Adrenal gland (tissue), 5 donors: ENCODE results near the gene AHRR.

Source experiments
- CTCF ChIP-seq, 6 experiments: fragments of 450-650 bp in 4 of 6; fragments of 200-600 bp in 2 of 6; sonication (generic) in 1 of 6; IDR thresholded peaks; 1 replicate in 5 of 6; 2 replicates in 1 of 6; pipeline versions ENCODE4 v1.5.1 to v1.8.0; 2016 to 2021; ENCODE audit warnings: antibody characterized with exemption in 6 of 6, mild to moderate bottlenecking in 2 of 6, moderate library complexity in 1 of 6
- POLR2A ChIP-seq, 2 donors: fragments of 450-650 bp; IDR thresholded peaks; one replicate each; pipeline ENCODE4 v1.6.1; 2017; ENCODE audit warnings: antibody characterized with exemption in 2 of 2, mild to moderate bottlenecking in 2 of 2, moderate library complexity in 1 of 2
- donor health status: DM: no; HTN: no; CAD: no.

GRCh38 chr5:483011-483410 lies 161.5 kb downstream of the AHRR start:
- TF ChIP-seq CTCF (IDR thresholded peaks at IDR 0.05) (no peak), POLR2A (IDR thresholded peaks at IDR 0.05) (no peak)
